Heart right ventricle (tissue), 16 donors: ENCODE data around the gene TEX2. TPM values are rescaled to one million over a fixed set of nuclear protein-coding genes. Genes with fewer than 3 reads are reported as not detected.
A peak's percentile ranks its signal among the peaks of the same experiment; 100 is the strongest.

ENCODE experiments used
- ATAC-seq, 8 donors: fragments of 200-7000 bp; cut with Tn5 transposase; one replicate each; pipeline ENCODE4 v1.9.1; 2020; ENCODE audit warnings: mild to moderate bottlenecking in 8 of 8, moderate library complexity in 8 of 8, moderate number of reproducible peaks in 1 of 8
- DNase-seq, 2 donors: peaks; one replicate each; pipeline ENCODE4 v3.0.0-alpha.2; 2020
- H3K27ac ChIP-seq, 10 donors: fragments of 200-600 bp; sonication (generic) in 2 of 10; one replicate each; pipeline versions ENCODE4 v1.5.0 to v1.8.0; 2020 to 2022; ENCODE audit warnings: mild to moderate bottlenecking in 3 of 10
- H3K27me3 ChIP-seq, 7 donors: fragments of 200-600 bp; one replicate each; pipeline ENCODE4 v1.8.0; 2021 to 2022; ENCODE audit warnings: mild to moderate bottlenecking in 2 of 7
- H3K36me3 ChIP-seq, 9 donors: fragments of 200-600 bp; sonication (generic) in 1 of 9; one replicate each; pipeline versions ENCODE4 v1.5.0 to v1.8.0; 2020 to 2022; ENCODE audit warnings: mild to moderate bottlenecking in 2 of 9
- H3K4me1 ChIP-seq, 9 donors: fragments of 200-600 bp; sonication (generic) in 1 of 9; one replicate each; pipeline versions ENCODE4 v1.5.0 to v1.8.0; 2020 to 2022; ENCODE audit warnings: mild to moderate bottlenecking in 4 of 9
- H3K4me3 ChIP-seq, 10 donors: fragments of 200-600 bp; sonication (generic) in 2 of 10; one replicate each; pipeline versions ENCODE4 v1.5.0 to v1.8.0; 2020 to 2022; ENCODE audit warnings: mild to moderate bottlenecking in 7 of 10, moderate library complexity in 2 of 10
- H3K9me3 ChIP-seq, 11 donors: fragments of 200-600 bp in 10 of 11; sonication (generic) in 2 of 11; one replicate each; pipeline versions ENCODE4 v1.5.0 to v1.8.0; 2013 to 2022; ENCODE audit warnings: mild to moderate bottlenecking in 2 of 11, control low read depth in 1 of 11, moderate library complexity in 1 of 11
- CTCF ChIP-seq, 9 donors: fragments of 200-600 bp; sonication (generic) in 2 of 9; IDR thresholded peaks; one replicate each; pipeline versions ENCODE4 v1.5.0 to v1.8.0; 2021 to 2022; ENCODE audit warnings: antibody characterized with exemption in 9 of 9, mild to moderate bottlenecking in 5 of 9, moderate library complexity in 1 of 9
- WGBS, 2 donors: extraction: QIAGEN DNeasy Blood & Tissue Kit; methylation state at CpG; one replicate each; pipeline ENCODE4 v1.1.7; 2013; ENCODE audit warnings: inconsistent platforms in 1 of 2; 5-methylcytosine and 5-hydroxymethylcytosine counted together
- intact Hi-C, 10 donors: fragments of 100-400 bp; cut with DNase I; formaldehyde crosslinking; loops; one replicate each; pipeline versions ENCODE4 v1.11.1 to v1.14.2; 2022
- polyA plus RNA-seq, 2 donors: library from polyadenylated mRNA; stranded (reverse); fragments of 200-250 nt; gene quantifications; one replicate each; pipeline ENCODE4 v1.2.3, GENCODE V29; 2013
- total RNA-seq, 10 donors: library from RNA; stranded (reverse); fragmentation: NEBNext Ultra II Directional in 3 of 10; extraction: Animal tissue kit (Norgen Biotek cat#: 25700) in 3 of 10; gene quantifications; one replicate each; pipeline versions ENCODE4 v1.2.1 to v1.2.4, GENCODE V29; 2021 to 2023
- donor health status: Arrhythmogenic right ventricular cardiomyopathy.
- donor health status: ischemic (EF 13 %, LVEDD 7.1; RV severe dilation, severe dysfunction).
- donor health status: healthy with polysubstance abuse.
- donor health status: DM: no; HTN: yes; CAD: no.
- donor health status: DM: no; HTN: no; CAD: no.
- donor health status: ischemic (EF 25% LVEDD 6.9; RV normal size, moderate dysfunction).
- donor health status: ischemic (EF 25% LVEDD 5.7; RV mildly dilated, moderate dysfunction).
- donor health status: healthy.
- donor health status: DM: yes; HTN: yes; CAD: no.
- donor health status: Ischemic cardiomyopathy.
- donor health status: ischemic (EF 35%, LVEDD 5.7; RV mildly dilated, moderate dysfunction).
- donor health status: nonischemic (EF 11% LVEDD 7.7; RV severe dilation, severe dysfunction).
- donor health status: DM: yes; HTN: yes; CAD: no.
- donor health status: PGD.
- donor health status: ischemic (EF 29% LVEDD 5.4; RV normal size, mild dysfunction).
- donor health status: nonischemic (EF 23%, LVEDD 6.1; RV moderate dilation, normal function).

The TEX2 gene
- total and polyA plus RNA-seq, 12 donors = 15.9 to 60.5 (median 54.5) TPM

DNA sequence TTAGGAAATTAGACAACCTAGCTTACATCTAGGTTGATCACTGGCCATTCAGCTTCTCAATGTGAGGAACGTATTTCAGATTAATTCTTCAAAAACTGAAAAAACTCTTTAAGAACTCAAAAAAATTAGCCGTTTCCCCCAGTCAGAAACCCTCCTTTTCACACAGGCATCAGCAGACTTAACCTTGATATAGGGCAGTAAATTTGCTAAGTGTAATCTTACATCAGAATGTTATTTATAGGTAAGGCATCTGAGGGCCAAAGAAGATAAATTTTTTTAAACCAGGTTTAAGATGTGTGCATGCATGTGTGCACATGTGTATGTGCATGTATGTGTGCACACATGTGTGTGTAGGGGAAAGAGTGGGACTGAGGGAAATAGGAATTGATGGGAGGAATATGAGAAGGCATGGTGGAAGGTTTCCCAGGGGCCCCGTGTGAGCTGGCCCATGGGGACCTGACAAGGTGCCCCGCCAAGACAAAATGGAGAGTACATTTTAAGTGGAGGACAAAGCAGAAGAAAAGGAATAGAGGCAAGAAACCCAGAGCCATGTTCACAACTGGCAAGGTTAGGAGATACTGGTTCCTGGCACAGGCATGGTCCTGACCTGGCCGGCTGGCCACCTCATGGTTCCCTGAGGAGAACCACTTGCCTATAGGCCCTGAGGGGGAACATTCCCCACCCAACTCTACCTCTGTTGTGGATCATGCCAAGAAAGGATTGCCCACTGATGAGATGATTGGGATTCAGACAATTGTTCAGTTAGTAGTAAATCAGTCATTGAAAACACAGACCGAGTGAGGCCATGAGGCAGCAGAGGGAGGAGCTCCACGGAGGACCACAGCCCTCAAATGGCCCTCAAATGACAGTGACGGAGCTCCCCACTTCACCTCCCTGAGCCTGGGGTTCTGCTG, 33.0 kb downstream of the TEX2 start:
- intact Hi-C loops = no loop called here
- 72% methylated on average over 8 of the region's 8 CpGs for WGBS, 2 donors
- TF ChIP-seq CTCF (IDR thresholded peaks at IDR 0.05) = no peak
- Histone ChIP-seq H3K4me3 (no peak overlapping the region), H3K27me3 (no peaks in the 10 kb centered on the region), H3K36me3 (no peaks in the 10 kb centered on the region), H3K9me3 (no peaks in the 10 kb centered on the region), H3K4me1 (peaks cover 0 to 50% (median 36%) of the 10 kb centered on the region in 9 donors), H3K27ac (peak overlapping the region in 9 of 10 donors; percentile 35 to 70 (median 49))
- no peak for DNase-seq
- peak in 6 of 8 donors; percentile 13 to 51 (median 32) for ATAC-seq

- Histone ChIP-seq H3K36me3 (no peaks in the 10 kb centered on the region), H3K4me3 (no peak overlapping the region), H3K27me3 (no peaks in the 10 kb centered on the region), H3K27ac (no peak overlapping the region), H3K9me3 (no peaks in the 10 kb centered on the region), H3K4me1 (peaks cover 0 to 39% (median 24%) of the 10 kb centered on the region in 9 donors)
- 95 to 100% methylated on average over 1 of the region's 1 CpG for WGBS, 2 donors
- DNase-seq (no peak), ATAC-seq (no peak)
- intact Hi-C loops = no loop called here
- no peak for TF ChIP-seq CTCF (IDR thresholded peaks at IDR 0.05)
Observed at GRCh38 chr17:64226132-64226531, 36.9 kb downstream of the TEX2 start.

- peak in 1 of 8 donors; percentile 32 for ATAC-seq
- intact Hi-C loops = no loop called here
- 88 to 94% methylated on average over 3 of the region's 3 CpGs for WGBS, 2 donors
Observed at GRCh38 chr17:64225410-64225809, 37.6 kb downstream of the TEX2 start.

More at GRCh38 chr17:64225410-64225809, 37.6 kb downstream of the TEX2 start:
- H3K4me3 ChIP-seq = no peak overlapping the region
- no peak overlapping the region for H3K27ac ChIP-seq
- H3K27me3 ChIP-seq = no peaks in the 10 kb centered on the region
- TF ChIP-seq CTCF (IDR thresholded peaks at IDR 0.05) = no peak
- H3K9me3 ChIP-seq = no peaks in the 10 kb centered on the region
- no peak for DNase-seq
- no peaks in the 10 kb centered on the region for H3K36me3 ChIP-seq
- H3K4me1 ChIP-seq = peaks cover 0 to 31% (median 17%) of the 10 kb centered on the region in 9 donors
